OCI-LY7 (cell line): ENCODE data around the gene RNF144A. TPM values are rescaled to one million over a fixed set of nuclear protein-coding genes. Genes with fewer than 3 reads are reported as not detected.

Experiments
- BruUV-seq: library from RNA; stranded (reverse); fragments of 400-500 nt; replicated peaks from 2 replicates; lab custom pipeline; 2021; lab: Mats Ljungman, UMichigan
- CTCF ChIA-PET: fragments of 300-600 bp; sonication (Branson Sonifier 250); formaldehyde crosslinking; loops from one replicate; lab custom pipeline; 2022; ENCODE audit warnings: antibody characterized with exemption; ENCODE audit not compliant: unreplicated experiment; lab: Charles Lee
- POLR2A ChIA-PET: fragments of 300-600 bp; sonication (Branson Sonifier 250); formaldehyde crosslinking; loops from one replicate; lab custom pipeline; 2022; ENCODE audit warnings: antibody characterized with exemption; lab: Charles Lee
- DNase-seq: peaks from one replicate; pipeline ENCODE4 v3.0.0-alpha.2; 2015; ENCODE audit warnings: low spot score
- H2AFZ ChIP-seq: fragments of 200-600 bp; sonication (generic), shearing (Covaris generic); 2 replicates; pipeline ENCODE4 v1.6.1; 2014; ENCODE audit warnings: mild to moderate bottlenecking, antibody characterized with exemption, low read length, moderate library complexity
- H3K27ac ChIP-seq: fragments of 200-600 bp; sonication (generic); 2 replicates; pipeline ENCODE4 v1.5.1; 2014; ENCODE audit warnings: mixed run types, low read depth, mild to moderate bottlenecking, moderate library complexity, low read length, inconsistent platforms; ENCODE audit not compliant: poor library complexity, severe bottlenecking
- H3K36me3 ChIP-seq: fragments of 200-600 bp; sonication (generic); 2 replicates; pipeline ENCODE4 v1.6.1; 2014; ENCODE audit warnings: mild to moderate bottlenecking, antibody characterized with exemption, low read length, moderate library complexity, mixed read lengths; ENCODE audit not compliant: insufficient read depth
- H3K4me1 ChIP-seq: fragments of 200-600 bp; sonication (generic); 2 replicates; pipeline ENCODE4 v1.5.1; 2014; ENCODE audit warnings: mild to moderate bottlenecking, low read length; ENCODE audit not compliant: insufficient read depth, poor library complexity, severe bottlenecking
- H3K4me2 ChIP-seq: fragments of 200-600 bp; sonication (generic); 2 replicates; pipeline ENCODE4 v1.6.1; 2014; ENCODE audit warnings: mild to moderate bottlenecking, low read length
- H3K4me3 ChIP-seq: fragments of 200-600 bp; sonication (generic); 2 replicates; pipeline ENCODE4 v1.5.1; 2014; ENCODE audit warnings: mild to moderate bottlenecking, low read depth, low read length; ENCODE audit not compliant: poor library complexity, severe bottlenecking
- H3K79me2 ChIP-seq: fragments of 200-600 bp; sonication (generic); 2 replicates; pipeline ENCODE4 v1.6.1; 2016; ENCODE audit warnings: low read depth, mild to moderate bottlenecking, low read length, moderate library complexity, mixed read lengths; ENCODE audit not compliant: insufficient read depth
- H3K9me2 ChIP-seq: fragments of 200-600 bp; sonication (generic); 2 replicates; pipeline ENCODE4 v1.6.1; 2016; ENCODE audit warnings: mild to moderate bottlenecking, low read length, mixed read lengths; ENCODE audit not compliant: insufficient read depth
- H3K9me3 ChIP-seq: fragments of 200-600 bp; sonication (generic); 2 replicates; pipeline ENCODE4 v1.6.1; 2014; ENCODE audit warnings: mild to moderate bottlenecking, mixed run types, low read length, mixed read lengths
- H4K20me1 ChIP-seq: fragments of 200-600 bp; sonication (generic); 2 replicates; pipeline ENCODE4 v1.6.1; 2014; ENCODE audit warnings: mild to moderate bottlenecking, antibody characterized with exemption, low read length, moderate library complexity, mixed read lengths; ENCODE audit not compliant: insufficient read depth
- CTCF ChIP-seq: fragments of 200-600 bp; sonication (generic); conservative IDR thresholded peaks from 2 replicates; pipeline ENCODE4 v1.5.1; 2014; ENCODE audit warnings: mild to moderate bottlenecking, antibody characterized with exemption, low read length, moderate library complexity, mixed read lengths
- EZH2phosphoT487 ChIP-seq: fragments of 200-600 bp; sonication (generic); IDR thresholded peaks from 2 replicates; pipeline ENCODE4 v1.6.1; 2018; ENCODE audit warnings: low read depth, borderline replicate concordance, mild to moderate bottlenecking, mixed run types, antibody characterized with exemption, low read length, moderate library complexity, mixed read lengths
- intact Hi-C: fragments of 100-400 bp; cut with micrococcal nuclease; formaldehyde crosslinking; loops from one replicate; pipeline ENCODE4 v1.10.0; 2022; ENCODE audit not compliant: unreplicated experiment
- total RNA-seq, 2 experiments: library from RNA; depleted of rRNA in 1 of 2; stranded (reverse); fragments of >200 nt in 1 of 2; shearing (Covaris generic) in 1 of 2; gene quantifications; 2 replicates each; pipeline ENCODE4 v1.2.3, GENCODE V29; 2014 to 2022

The RNF144A gene
- total RNA-seq, 2 experiments from 2014 or later: 1.1 to 1.9 TPM

- no TSS peak for BruUV-seq
- CTCF ChIA-PET: no interaction called here
- Histone ChIP-seq H3K9me2 (no peaks in the 10 kb centered on the region), H3K4me2 (no peak overlapping the region), H3K4me3 (no peak overlapping the region), H3K9me3 (no peaks in the 10 kb centered on the region), H4K20me1 (no peaks in the 10 kb centered on the region), H3K79me2 (no peaks in the 10 kb centered on the region), H3K27ac (no peak overlapping the region), H3K36me3 (no peaks in the 10 kb centered on the region), H2AFZ (no peak overlapping the region), H3K4me1 (no peaks in the 10 kb centered on the region)
- intact Hi-C loops: no loop called here
- DNase-seq: no peak
- POLR2A ChIA-PET: interaction anchor here (0.9 to 2.1 kb wide), 2 partner anchors 11 to 16 kb away, joined by 4 read pairs; no protein-coding TSS in a partner anchor
- TF ChIP-seq EZH2phosphoT487 (no peak), CTCF (no peak)
Measured at GRCh38 chr2:7041421-7041820, 124.2 kb downstream of the RNF144A start.

- Histone ChIP-seq H3K4me1 (no peaks in the 10 kb centered on the region), H3K9me2 (no peaks in the 10 kb centered on the region), H3K36me3 (no peaks in the 10 kb centered on the region), H4K20me1 (no peaks in the 10 kb centered on the region), H3K4me3 (no peak overlapping the region), H2AFZ (no peak overlapping the region), H3K4me2 (no peak overlapping the region), H3K27ac (no peak overlapping the region), H3K79me2 (no peaks in the 10 kb centered on the region), H3K9me3 (no peaks in the 10 kb centered on the region)
- POLR2A ChIA-PET: interaction anchor here (0.8 to 3.6 kb wide), 6 partner anchors 8 to 39 kb away, joined by 3 to 28 read pairs (median 4); no protein-coding TSS in a partner anchor
- TF ChIP-seq CTCF (no peak), EZH2phosphoT487 (no peak)
- BruUV-seq: no TSS peak
- DNase-seq: no peak
- CTCF ChIA-PET: interaction anchor here (1.2 to 2.1 kb wide), 4 partner anchors 8 to 40 kb away, joined by 3 to 7 read pairs (median 6); no protein-coding TSS in a partner anchor
- intact Hi-C loops: no loop called here
Measured at GRCh38 chr2:7043690-7044089, 126.5 kb downstream of the RNF144A start.
